Endothelial cell of umbilical vein (primary cell): Measurements from ENCODE around the gene NDUFS5. TPM values are rescaled to one million over a fixed set of nuclear protein-coding genes. Genes with fewer than 3 reads are reported as not detected.

Experiments used
- BruUV-seq: library from RNA; stranded (reverse); fragments of 400-500 nt; replicated peaks from 2 replicates; lab custom pipeline; 2021; lab: Mats Ljungman, UMichigan
- CTCF ChIA-PET: fragments of 300-600, 350-600 bp; sonication (Branson Sonifier 250); formaldehyde crosslinking; loops from one replicate; lab custom pipeline; 2021; ENCODE audit warnings: antibody characterized with exemption, inconsistent platforms; lab: Charles Lee
- POLR2A ChIA-PET: fragments of 300-600, 350-600 bp; sonication (Branson Sonifier 250); formaldehyde crosslinking; loops from one replicate; lab custom pipeline; 2021; ENCODE audit warnings: antibody characterized with exemption, inconsistent platforms; lab: Charles Lee
- DNase-seq: peaks from one replicate; pipeline ENCODE4 v3.0.0-alpha.2; 2011; ENCODE audit warnings: low read depth, low spot score
- FAIRE-seq: peaks from 2 replicates; lab custom pipeline; 2011; peaks lifted over from hg19 to GRCh38; lab: Jason Lieb, UNC
- H2AFZ ChIP-seq: 2 replicates; pipeline ENCODE4 v1.6.0; 2012; ENCODE audit warnings: low read depth, low read length, control low read depth, inconsistent platforms
- H3K27ac ChIP-seq: 2 replicates; pipeline ENCODE4 v1.5.1; 2011; ENCODE audit warnings: low read depth, mild to moderate bottlenecking, control low read depth, low read length, moderate library complexity; ENCODE audit not compliant: insufficient read depth
- H3K27me3 ChIP-seq, 2 experiments: 2 replicates each; pipeline versions ENCODE4 v1.6.0 to v1.6.1; 2011; ENCODE audit warnings: low read length in 2 of 2, mixed read lengths in 1 of 2; ENCODE audit not compliant: control insufficient read depth in 2 of 2, insufficient read depth in 2 of 2
- H3K36me3 ChIP-seq, 2 experiments: 2 replicates in 1 of 2; 3 replicates in 1 of 2; pipeline ENCODE4 v1.5.1; 2011; ENCODE audit warnings: low read length in 2 of 2, mild to moderate bottlenecking in 1 of 2, moderate library complexity in 1 of 2; ENCODE audit not compliant: control insufficient read depth in 2 of 2, insufficient read depth in 2 of 2; ENCODE audit errors: extremely low read depth in 1 of 2
- H3K4me1 ChIP-seq: 3 replicates; pipeline ENCODE4 v1.5.1; 2011; ENCODE audit warnings: mild to moderate bottlenecking, low read length; ENCODE audit not compliant: control insufficient read depth, insufficient read depth; ENCODE audit errors: extremely low read depth
- H3K4me2 ChIP-seq: 2 replicates; pipeline ENCODE4 v1.6.1; 2011; ENCODE audit warnings: low read length, control low read depth, mixed read lengths; ENCODE audit not compliant: insufficient read depth
- H3K4me3 ChIP-seq, 3 experiments: fragments of 200-600 bp in 1 of 3; sonication (generic), shearing (Covaris generic) in 1 of 3; replicated peaks in 1 of 3; 2 replicates each; pipeline ENCODE4 v1.5.1; 2011 to 2016; ENCODE audit warnings: control low read depth in 3 of 3, low read length in 3 of 3, mild to moderate bottlenecking in 2 of 3, inconsistent platforms in 1 of 3, low read depth in 1 of 3, moderate library complexity in 1 of 3; ENCODE audit not compliant: insufficient read depth in 1 of 3
- H3K79me2 ChIP-seq: 2 replicates; pipeline ENCODE4 v1.6.0; 2012; ENCODE audit warnings: low read length, inconsistent platforms; ENCODE audit not compliant: control insufficient read depth, insufficient read depth
- H3K9ac ChIP-seq: replicated peaks from 2 replicates; pipeline ENCODE3; 2011; ENCODE audit warnings: low read length, control low read depth; ENCODE audit not compliant: insufficient read depth; ENCODE audit errors: extremely low read depth
- H3K9me1 ChIP-seq: replicated peaks from 3 replicates; pipeline ENCODE4 v1.6.0; 2011; ENCODE audit warnings: mild to moderate bottlenecking, low read length; ENCODE audit not compliant: control insufficient read depth, insufficient read depth; ENCODE audit errors: extremely low read depth
- H3K9me3 ChIP-seq: replicated peaks from 2 replicates; pipeline ENCODE4 v1.5.1; 2012; ENCODE audit warnings: low read length, inconsistent platforms; ENCODE audit not compliant: control insufficient read depth, insufficient read depth
- H4K20me1 ChIP-seq: replicated peaks from 2 replicates; pipeline ENCODE3; 2011; ENCODE audit warnings: mild to moderate bottlenecking, low read length; ENCODE audit not compliant: control insufficient read depth, insufficient read depth; ENCODE audit errors: extremely low read depth
- CTCF ChIP-seq, 2 donors: IDR thresholded peaks; 1 replicate in 1 of 2; 2 replicates in 1 of 2; pipeline ENCODE4 v1.5.1; 2011; ENCODE audit warnings: low read length in 2 of 2, mild to moderate bottlenecking in 2 of 2, moderate library complexity in 2 of 2, control low read depth in 1 of 2, inconsistent platforms in 1 of 2, low read depth in 1 of 2; ENCODE audit not compliant: insufficient read depth in 1 of 2; ENCODE audit errors: extremely low read depth in 1 of 2
- EZH2 ChIP-seq: IDR thresholded peaks from 2 replicates; pipeline ENCODE4 v1.6.1; 2012; ENCODE audit warnings: borderline replicate concordance, low read depth, mild to moderate bottlenecking, moderate library complexity, low read length, inconsistent platforms; ENCODE audit not compliant: severe bottlenecking
- JUN ChIP-seq: IDR thresholded peaks from 2 replicates; pipeline ENCODE4 v1.6.1; 2011; ENCODE audit warnings: borderline replicate concordance, low read depth; ENCODE audit not compliant: insufficient read length, insufficient read depth
- POLR2AphosphoS5 ChIP-seq: IDR thresholded peaks from 2 replicates; pipeline ENCODE4 v1.6.1; 2012; ENCODE audit warnings: low read depth, mild to moderate bottlenecking, control low read depth, low read length, moderate library complexity; ENCODE audit not compliant: insufficient read depth
- dilution Hi-C: fragments of 300-500 bp; cut with MboI; formaldehyde crosslinking; loops from one replicate; pipeline ENCODE4 v1.15.0; 2019; ENCODE audit warnings: low sequenced_read_pairs; ENCODE audit not compliant: extremely low pct_ligation_motif_present
- intact Hi-C: fragments of 100-400 bp; cut with micrococcal nuclease; formaldehyde crosslinking; loops from one replicate; pipeline ENCODE4 v1.10.0; 2022
- polyA plus RNA-seq, 4 experiments: library from polyadenylated mRNA; depleted of rRNA in 3 of 4; stranded (reverse) in 3 of 4; unstranded in 1 of 4; fragments of >200 nt; gene quantifications; 2 replicates each; pipeline versions ENCODE4 v1.2.1 to v1.2.3, GENCODE V29; 2011 to 2012; ENCODE audit warnings: missing spikeins in 1 of 4
- total RNA-seq: library from RNA; stranded (reverse); gene quantifications from 2 replicates; pipeline ENCODE4 v1.2.3, GENCODE V29; 2021

NDUFS5 gene
- total and polyA plus RNA-seq, 2 donors (not counting 3 experiments of a cell fraction or from before 2014, with no cell fraction given), result 327 to 710 TPM

GRCh38 chr1:39081271-39082009 lies 55.3 kb downstream of the NDUFS5 start:
- Histone ChIP-seq H3K4me2 (peak overlapping the region; percentile 46), H3K4me1 (no peaks in the 10 kb centered on the region), H2AFZ (peak overlapping the region; percentile 51), H4K20me1 (no peaks in the 10 kb centered on the region), H3K9me3 (no peaks in the 10 kb centered on the region), H3K79me2 (no peaks in the 10 kb centered on the region), H3K4me3 (peak overlapping the region; percentile 12 to 42 (median 32)), H3K9ac (no peak overlapping the region), H3K36me3 (no peaks in the 10 kb centered on the region), H3K9me1 (no peaks in the 10 kb centered on the region), H3K27me3 (peaks cover 10 to 13% of the 10 kb centered on the region in 2 experiments), H3K27ac (no peak overlapping the region)
- ChIA-PET POLR2A (interaction anchor here (0.6 kb wide), 1 partner anchor 134 kb away, joined by 3 read pairs; no protein-coding TSS in a partner anchor), CTCF (interaction anchor here (1.0 to 2.9 kb wide), 2 partner anchors 11 to 55 kb away, joined by 3 to 17 read pairs; partner anchors contain the start of gene NDUFS5)
- no peak for DNase-seq
- no peak for FAIRE-seq
- TF ChIP-seq JUN (no peak), CTCF (IDR thresholded peaks at IDR 0.05; ENCODE audit: extremely low read depth in 1 of 2, insufficient read depth in 1 of 2, low read depth in 1 of 2, low read length in 2 of 2) (no peak), EZH2 (no peak), POLR2AphosphoS5 (no peak)
- BruUV-seq, result no TSS peak
- intact Hi-C loops (no loop called here), dilution Hi-C loops (no loop called here)
